GM18520 (cell line): ENCODE data around the gene RMND5A.
A peak's percentile ranks its signal among the peaks of the same experiment; 100 is the strongest.
"Not testable (repeated sequence)": the region's sequence is repeated elsewhere in the genome, so short reads cannot be mapped to it uniquely, and the experiment has no call there.

Experiments used
- ATAC-seq: cut with Tn5 transposase; IDR thresholded peaks from one replicate; pipeline ENCODE4 v1.9.1; 2021; ENCODE audit not compliant: unreplicated experiment

Gene RMND5A

GRCh38 chr2:86719637-86720539 lies at the start of gene RMND5A:
Gene RMND5A (plus strand): TSS chr2:86720291. CDS start chr2:86720668, 377 bp downstream.
- peak; percentile 85 for ATAC-seq

GRCh38 chr2:86671337-86671981 lies 48.6 kb upstream of the RMND5A start:
- ATAC-seq: no peak

GRCh38 chr2:86672027-86672545 lies 48.0 kb upstream of the RMND5A start:
- no peak for ATAC-seq

- no peak for ATAC-seq
Measured at GRCh38 chr2:86673011-86673410, 47.1 kb upstream of the RMND5A start.

- no peak for ATAC-seq
Measured at GRCh38 chr2:86673986-86674670, 46.0 kb upstream of the RMND5A start.

- ATAC-seq: no peak
Measured at GRCh38 chr2:86675104-86675503, 45.0 kb upstream of the RMND5A start.

GRCh38 chr2:86675511-86676015 lies 44.5 kb upstream of the RMND5A start:
- no peak for ATAC-seq

GRCh38 chr2:86677816-86678215 lies 42.3 kb upstream of the RMND5A start:
- no peak for ATAC-seq

- ATAC-seq: no peak
Measured at GRCh38 chr2:86679036-86679435, 41.1 kb upstream of the RMND5A start.

- ATAC-seq: no peak
Measured at GRCh38 chr2:86685351-86685750, 34.7 kb upstream of the RMND5A start.

GRCh38 chr2:86686460-86686859 lies 33.6 kb upstream of the RMND5A start:
- ATAC-seq: no peak

- ATAC-seq: no peak
Measured at GRCh38 chr2:86686905-86687304, 33.2 kb upstream of the RMND5A start.

- no peak for ATAC-seq
Measured at GRCh38 chr2:86695053-86695691, 24.9 kb upstream of the RMND5A start.

- ATAC-seq: no peak
Measured at GRCh38 chr2:86697551-86698104, 22.5 kb upstream of the RMND5A start.

- no peak for ATAC-seq
Measured at GRCh38 chr2:86700690-86701089, 19.4 kb upstream of the RMND5A start.

GRCh38 chr2:86703704-86704361 lies 16.3 kb upstream of the RMND5A start:
- ATAC-seq: no peak

GRCh38 chr2:86704459-86704971 lies 15.6 kb upstream of the RMND5A start:
- no peak for ATAC-seq

- no peak for ATAC-seq
Measured at GRCh38 chr2:86706220-86706619, 13.9 kb upstream of the RMND5A start.

- ATAC-seq: no peak
Measured at GRCh38 chr2:86706935-86707334, 13.2 kb upstream of the RMND5A start.

GRCh38 chr2:86708126-86708525 lies 12.0 kb upstream of the RMND5A start:
- not testable (repeated sequence) for ATAC-seq
